ENCODE results near the gene MAP3K2.

The MAP3K2 gene

GRCh38 chr2:127308586-127309138, 79.1 kb downstream of the MAP3K2 start:
- CTCF ChIA-PET, result interaction anchor here (0.6 to 3.2 kb wide), 3 partner anchors 107 to 171 kb away, joined by 3 to 10 read pairs (median 5); no protein-coding TSS in a partner anchor
- POLR2A ChIA-PET, result interaction anchor here (1.1 kb wide), 1 partner anchor 15 kb away, joined by 3 read pairs; the partner anchor contains the start of gene ERCC3

GRCh38 chr2:127305990-127306585, 81.7 kb downstream of the MAP3K2 start:
- no peak overlapping the region for H3K27ac ChIP-seq (ENCODE audit: extremely low read depth, low read depth, low read length)
- POLR2A ChIA-PET, result no interaction called here
- H3K9me3 ChIP-seq (ENCODE audit: control insufficient read depth, insufficient read depth, low read depth, low read length), result no peaks in the 10 kb centered on the region
- H3K36me3 ChIP-seq (ENCODE audit: control insufficient read depth in 2 of 2, insufficient read depth in 1 of 2, low read length in 2 of 2), result peaks cover 21 to 54% of the 10 kb centered on the region in 2 experiments
- H3K4me1 ChIP-seq (ENCODE audit: control insufficient read depth, insufficient read depth, low read length), result peaks cover 2% of the 10 kb centered on the region; the same call in 1 of the 2 replicates
- no peak overlapping the region for H3K4me3 ChIP-seq (ENCODE audit: low read depth, low read length)
- CTCF ChIA-PET, result interaction anchor here (0.6 to 0.7 kb wide), 2 partner anchors 12 to 229 kb away, joined by 3 to 4 read pairs; partner anchors contain the start of gene ERCC3
- TF ChIP-seq ZBTB21 (tag by site-specific recombination; IDR thresholded peaks at IDR 0.05) (no peak), SETDB1 (IDR thresholded peaks at IDR 0.05; ENCODE audit: insufficient read length, low read length) (no peak), ZNF561 (tag by site-specific recombination; IDR thresholded peaks at IDR 0.05; ENCODE audit: borderline replicate concordance) (no peak), ZNF792 (tag by site-specific recombination; IDR thresholded peaks at IDR 0.05) (no peak), ZNF626 (tag by site-specific recombination; IDR thresholded peaks at IDR 0.05) (no peak), ZNF433 (tag by site-specific recombination; IDR thresholded peaks at IDR 0.05; ENCODE audit: low read depth) (no peak), PRDM6 (tag by site-specific recombination; IDR thresholded peaks at IDR 0.05) (peak; percentile 45; the same call in 1 of the 2 replicates), ATF2 (tag by site-specific recombination; IDR thresholded peaks at IDR 0.05; ENCODE audit: low read depth) (peak; percentile 74), ZNF558 (tag by site-specific recombination; IDR thresholded peaks at IDR 0.05) (no peak)

More at GRCh38 chr2:127308586-127309138, 79.1 kb downstream of the MAP3K2 start:
- TF ChIP-seq ZFP37 (tag by site-specific recombination; IDR thresholded peaks at IDR 0.05) (no peak), ZNF398 (tag by site-specific recombination; IDR thresholded peaks at IDR 0.05) (no peak), PRDM1 (tag by site-specific recombination; IDR thresholded peaks at IDR 0.05) (no peak), PRDM10 (tag by site-specific recombination; IDR thresholded peaks at IDR 0.05) (no peak), ZNF2 (tag by site-specific recombination; IDR thresholded peaks at IDR 0.05) (no peak), ZSCAN5A (tag by site-specific recombination; IDR thresholded peaks at IDR 0.05) (no peak), ZNF792 (tag by site-specific recombination; IDR thresholded peaks at IDR 0.05) (no peak)
- H3K9me3 ChIP-seq (ENCODE audit: control insufficient read depth, insufficient read depth, low read depth, low read length), result no peaks in the 10 kb centered on the region
- no peak overlapping the region for H3K4me3 ChIP-seq (ENCODE audit: low read depth, low read length)
- H3K36me3 ChIP-seq (ENCODE audit: control insufficient read depth in 2 of 2, insufficient read depth in 1 of 2, low read length in 2 of 2), result peaks cover 32 to 74% of the 10 kb centered on the region in 2 experiments
- no peak overlapping the region for H3K27ac ChIP-seq (ENCODE audit: extremely low read depth, low read depth, low read length)
- peaks cover 2% of the 10 kb centered on the region; the same call in 1 of the 2 replicates for H3K4me1 ChIP-seq (ENCODE audit: control insufficient read depth, insufficient read depth, low read length)
